ENCODE data around the gene NPAS3. TPM values are rescaled to one million over a fixed set of nuclear protein-coding genes. Genes with fewer than 3 reads are reported as not detected.

NPAS3 gene
- total RNA-seq, 2 donors from 2014 or later, result 1.1 to 1.8 TPM

- H3K27ac ChIP-seq, result no peak overlapping the region
- no peaks in the 10 kb centered on the region for H3K27me3 ChIP-seq (replicated peaks; ENCODE audit: insufficient read depth)
- H3K9me3 ChIP-seq, result no peaks in the 10 kb centered on the region
- no peaks in the 10 kb centered on the region for H3K36me3 ChIP-seq
- intact Hi-C loops (cut with DNase I), result no loop called here
- DNase-seq (ENCODE audit: low spot score), result no peak
- 50% methylated on average over 3 of the region's 3 CpGs for WGBS
- H3K4me1 ChIP-seq (replicated peaks), result no peaks in the 10 kb centered on the region
- TF ChIP-seq POLR2AphosphoS5 (IDR thresholded peaks at IDR 0.05), result no peak
- TF ChIP-seq POLR2A (IDR thresholded peaks at IDR 0.05), result no peak
- TF ChIP-seq CTCF (IDR thresholded peaks at IDR 0.05), result no peak
- no peak overlapping the region for H3K4me3 ChIP-seq
Observed at GRCh38 chr14:33686218-33686617, 747.5 kb downstream of the NPAS3 start.

GRCh38 chr14:33686856-33687255, 748.2 kb downstream of the NPAS3 start:
- WGBS, result 76% methylated on average over 4 of the region's 4 CpGs
- no peaks in the 10 kb centered on the region for H3K4me1 ChIP-seq (replicated peaks)

GRCh38 chr14:33689680-33690079, 751.0 kb downstream of the NPAS3 start:
- no peak for TF ChIP-seq POLR2AphosphoS5 (IDR thresholded peaks at IDR 0.05)
- TF ChIP-seq POLR2A (IDR thresholded peaks at IDR 0.05), result no peak
- TF ChIP-seq CTCF (IDR thresholded peaks at IDR 0.05), result no peak
- Histone ChIP-seq H3K4me1 (replicated peaks) (no peaks in the 10 kb centered on the region), H3K9me3 (no peaks in the 10 kb centered on the region), H3K27me3 (replicated peaks; ENCODE audit: insufficient read depth) (no peaks in the 10 kb centered on the region), H3K36me3 (no peaks in the 10 kb centered on the region), H3K27ac (no peak overlapping the region), H3K4me3 (no peak overlapping the region)
- no peak for DNase-seq (ENCODE audit: low spot score)
- WGBS, result 93% methylated on average over 4 of the region's 4 CpGs
- intact Hi-C loops (cut with DNase I), result no loop called here

More at GRCh38 chr14:33686856-33687255, 748.2 kb downstream of the NPAS3 start:
- DNase-seq (ENCODE audit: low spot score), result no peak
- Histone ChIP-seq H3K9me3 (no peaks in the 10 kb centered on the region), H3K27ac (no peak overlapping the region), H3K36me3 (no peaks in the 10 kb centered on the region), H3K27me3 (replicated peaks; ENCODE audit: insufficient read depth) (no peaks in the 10 kb centered on the region), H3K4me3 (no peak overlapping the region)
- TF ChIP-seq CTCF (IDR thresholded peaks at IDR 0.05), result no peak
- TF ChIP-seq POLR2AphosphoS5 (IDR thresholded peaks at IDR 0.05), result no peak
- TF ChIP-seq POLR2A (IDR thresholded peaks at IDR 0.05), result no peak
- intact Hi-C loops (cut with DNase I), result no loop called here

GRCh38 chr14:33691907-33692306, 753.2 kb downstream of the NPAS3 start:
- Histone ChIP-seq H3K27me3 (replicated peaks; ENCODE audit: insufficient read depth) (no peaks in the 10 kb centered on the region), H3K36me3 (no peaks in the 10 kb centered on the region), H3K4me3 (no peak overlapping the region), H3K27ac (no peak overlapping the region), H3K4me1 (replicated peaks) (no peaks in the 10 kb centered on the region), H3K9me3 (no peaks in the 10 kb centered on the region)
- no peak for TF ChIP-seq CTCF (IDR thresholded peaks at IDR 0.05)
- no peak for TF ChIP-seq POLR2AphosphoS5 (IDR thresholded peaks at IDR 0.05)
- TF ChIP-seq POLR2A (IDR thresholded peaks at IDR 0.05), result no peak
- no peak for DNase-seq (ENCODE audit: low spot score)
- intact Hi-C loops (cut with DNase I), result no loop called here
- 48% methylated on average over 4 of the region's 4 CpGs for WGBS

- no peaks in the 10 kb centered on the region for H3K27me3 ChIP-seq (replicated peaks; ENCODE audit: insufficient read depth)
- intact Hi-C loops (cut with DNase I), result no loop called here
- H3K9me3 ChIP-seq, result no peaks in the 10 kb centered on the region
- H3K27ac ChIP-seq, result no peak overlapping the region
- DNase-seq (ENCODE audit: low spot score), result no peak
- 53% methylated on average over 2 of the region's 2 CpGs for WGBS
- no peak overlapping the region for H3K4me3 ChIP-seq
- no peaks in the 10 kb centered on the region for H3K36me3 ChIP-seq
- H3K4me1 ChIP-seq (replicated peaks), result no peaks in the 10 kb centered on the region
- TF ChIP-seq POLR2A (IDR thresholded peaks at IDR 0.05) (no peak), CTCF (IDR thresholded peaks at IDR 0.05) (no peak), POLR2AphosphoS5 (IDR thresholded peaks at IDR 0.05) (no peak)
Observed at GRCh38 chr14:33692762-33693161, 754.1 kb downstream of the NPAS3 start.
